HepG2 (cell line): Measurements from ENCODE around the gene PRKCD. TPM values are rescaled to one million over a fixed set of nuclear protein-coding genes. Genes with fewer than 3 reads are reported as not detected.

Experiments
- AGO2 ChIP-seq: fragments of 200-400 bp; formaldehyde crosslinking; optimal IDR thresholded peaks from 2 replicates; pipeline ENCODE3; 2017; ENCODE audit warnings: mild to moderate bottlenecking, low read depth, low read length, moderate library complexity
- ATF7-NPFF ChIP-seq: sonication (generic); formaldehyde crosslinking; IDR thresholded peaks from 2 replicates; pipeline ENCODE4 v1.8.1; 2023; ENCODE audit warnings: mild to moderate bottlenecking, low read depth, missing genetic modification reagents, moderate library complexity
- GABPB1 ChIP-seq: IDR thresholded peaks from 2 replicates; pipeline ENCODE4 v1.6.1; 2016; ENCODE audit warnings: mild to moderate bottlenecking, missing genetic modification reagents, moderate library complexity, missing compliant biosample characterization
- PRMT3 ChIP-seq: sonication (generic); formaldehyde crosslinking; IDR thresholded peaks from 2 replicates; pipeline ENCODE4 v1.8.1; 2022; ENCODE audit warnings: low read depth, mild to moderate bottlenecking, moderate library complexity, missing genetic modification reagents, borderline replicate concordance
- RELA ChIP-seq: sonication (generic); formaldehyde crosslinking; IDR thresholded peaks from 2 replicates; pipeline ENCODE4 v1.4.0; 2020; ENCODE audit warnings: missing genetic modification reagents
- SIN3A ChIP-seq: IDR thresholded peaks from 2 replicates; pipeline ENCODE4 v1.6.1; 2011; ENCODE audit warnings: low read depth, mild to moderate bottlenecking, control low read depth, low read length, borderline replicate concordance
- YEATS2 ChIP-seq: sonication (generic); formaldehyde crosslinking; IDR thresholded peaks from 2 replicates; pipeline ENCODE4 v1.4.0; 2020; ENCODE audit warnings: missing genetic modification reagents, borderline replicate concordance
- ZNF446 ChIP-seq: sonication (generic); formaldehyde crosslinking; IDR thresholded peaks from 2 replicates; pipeline ENCODE4 v1.5.0; 2020; ENCODE audit warnings: mild to moderate bottlenecking, missing genetic modification reagents
- ZNF704 ChIP-seq: sonication (generic); formaldehyde crosslinking; IDR thresholded peaks from 2 replicates; pipeline ENCODE4 v1.8.1; 2023; ENCODE audit warnings: mild to moderate bottlenecking, inconsistent platforms, moderate library complexity, missing genetic modification reagents, borderline replicate concordance
- polyA plus RNA-seq, 8 experiments: library from polyadenylated mRNA; depleted of rRNA in 3 of 8; stranded (reverse) in 7 of 8; unstranded in 1 of 8; fragments of >200 nt; fragmentation: Illumina TruSeq in 4 of 8; extraction: Trizol in 4 of 8; gene quantifications; 2 replicates each; pipeline versions ENCODE4 v1.2.1 to v1.2.3, GENCODE V29; 2011 to 2016; ENCODE audit warnings: low read depth in 4 of 8, missing spikeins in 1 of 8, mixed read lengths in 1 of 8; ENCODE audit not compliant: insufficient read depth in 1 of 8
- total RNA-seq, 5 experiments: library from RNA; depleted of rRNA; stranded (reverse); fragments of >200 nt; fragmentation: Illumina TruSeq; extraction: Trizol; gene quantifications; 2 replicates each; pipeline ENCODE4 v1.2.3, GENCODE V29; 2016; ENCODE audit warnings: low read depth in 1 of 5
- TF ChIP-seq, protein P1 (sequence below), 2 experiments: sonication (generic) in 1 of 2; formaldehyde crosslinking in 1 of 2; IDR thresholded peaks; 2 replicates each; pipeline versions ENCODE4 v1.4.0 to v1.6.1; 2016 to 2020; ENCODE audit warnings: borderline replicate concordance in 1 of 2, low read depth in 1 of 2, mild to moderate bottlenecking in 1 of 2, missing genetic modification reagents in 1 of 2
- TF ChIP-seq, protein P2 (sequence below): sonication (generic); formaldehyde crosslinking; IDR thresholded peaks from 2 replicates; pipeline ENCODE4 v1.4.0; 2020; ENCODE audit warnings: mild to moderate bottlenecking, missing genetic modification reagents, borderline replicate concordance
- TF ChIP-seq, protein P3 (sequence below): sonication (generic); formaldehyde crosslinking; IDR thresholded peaks from 2 replicates; pipeline ENCODE4 v1.4.0; 2020; ENCODE audit warnings: missing genetic modification reagents

Gene PRKCD
- total and polyA plus RNA-seq, 2 of the 13 experiments (the other 11 are each of a cell fraction or from before 2014, with no cell fraction given) = 1.6 to 40.7 TPM

- TF ChIP-seq ZNF446 (no peak), YEATS2 (CRISPR knock-in tag) (no peak), GABPB1 (0 out of 2 replicates have a peak, but pooled peaks have one; percentile 14), SIN3A (0 out of 2 replicates have a peak, but pooled peaks have one; percentile 1), ATF7-NPFF (CRISPR knock-in tag) (0 out of 2 replicates have a peak, but pooled peaks have one; percentile 46), ZNF704 (no peak), RELA (no peak), PRMT3 (CRISPR knock-in tag) (no peak), AGO2 (no peak)
- TF ChIP-seq, protein P1, sequence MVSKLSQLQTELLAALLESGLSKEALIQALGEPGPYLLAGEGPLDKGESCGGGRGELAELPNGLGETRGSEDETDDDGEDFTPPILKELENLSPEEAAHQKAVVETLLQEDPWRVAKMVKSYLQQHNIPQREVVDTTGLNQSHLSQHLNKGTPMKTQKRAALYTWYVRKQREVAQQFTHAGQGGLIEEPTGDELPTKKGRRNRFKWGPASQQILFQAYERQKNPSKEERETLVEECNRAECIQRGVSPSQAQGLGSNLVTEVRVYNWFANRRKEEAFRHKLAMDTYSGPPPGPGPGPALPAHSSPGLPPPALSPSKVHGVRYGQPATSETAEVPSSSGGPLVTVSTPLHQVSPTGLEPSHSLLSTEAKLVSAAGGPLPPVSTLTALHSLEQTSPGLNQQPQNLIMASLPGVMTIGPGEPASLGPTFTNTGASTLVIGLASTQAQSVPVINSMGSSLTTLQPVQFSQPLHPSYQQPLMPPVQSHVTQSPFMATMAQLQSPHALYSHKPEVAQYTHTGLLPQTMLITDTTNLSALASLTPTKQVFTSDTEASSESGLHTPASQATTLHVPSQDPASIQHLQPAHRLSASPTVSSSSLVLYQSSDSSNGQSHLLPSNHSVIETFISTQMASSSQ (IDR thresholded peaks at IDR 0.05; ENCODE audit: low read depth) = no peak
- TF ChIP-seq, protein P1 (CRISPR knock-in tag; IDR thresholded peaks at IDR 0.05; ENCODE audit: borderline replicate concordance) = no peak
- TF ChIP-seq, protein P2, sequence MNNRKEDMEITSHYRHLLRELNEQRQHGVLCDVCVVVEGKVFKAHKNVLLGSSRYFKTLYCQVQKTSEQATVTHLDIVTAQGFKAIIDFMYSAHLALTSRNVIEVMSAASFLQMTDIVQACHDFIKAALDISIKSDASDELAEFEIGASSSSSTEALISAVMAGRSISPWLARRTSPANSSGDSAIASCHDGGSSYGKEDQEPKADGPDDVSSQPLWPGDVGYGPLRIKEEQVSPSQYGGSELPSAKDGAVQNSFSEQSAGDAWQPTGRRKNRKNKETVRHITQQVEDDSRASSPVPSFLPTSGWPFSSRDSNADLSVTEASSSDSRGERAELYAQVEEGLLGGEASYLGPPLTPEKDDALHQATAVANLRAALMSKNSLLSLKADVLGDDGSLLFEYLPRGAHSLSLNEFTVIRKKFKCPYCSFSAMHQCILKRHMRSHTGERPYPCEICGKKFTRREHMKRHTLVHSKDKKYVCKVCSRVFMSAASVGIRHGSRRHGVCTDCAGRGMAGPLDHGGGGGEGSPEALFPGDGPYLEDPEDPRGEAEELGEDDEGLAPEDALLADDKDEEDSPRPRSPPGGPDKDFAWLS (CRISPR knock-in tag) = no peak
- TF ChIP-seq, protein P3, sequence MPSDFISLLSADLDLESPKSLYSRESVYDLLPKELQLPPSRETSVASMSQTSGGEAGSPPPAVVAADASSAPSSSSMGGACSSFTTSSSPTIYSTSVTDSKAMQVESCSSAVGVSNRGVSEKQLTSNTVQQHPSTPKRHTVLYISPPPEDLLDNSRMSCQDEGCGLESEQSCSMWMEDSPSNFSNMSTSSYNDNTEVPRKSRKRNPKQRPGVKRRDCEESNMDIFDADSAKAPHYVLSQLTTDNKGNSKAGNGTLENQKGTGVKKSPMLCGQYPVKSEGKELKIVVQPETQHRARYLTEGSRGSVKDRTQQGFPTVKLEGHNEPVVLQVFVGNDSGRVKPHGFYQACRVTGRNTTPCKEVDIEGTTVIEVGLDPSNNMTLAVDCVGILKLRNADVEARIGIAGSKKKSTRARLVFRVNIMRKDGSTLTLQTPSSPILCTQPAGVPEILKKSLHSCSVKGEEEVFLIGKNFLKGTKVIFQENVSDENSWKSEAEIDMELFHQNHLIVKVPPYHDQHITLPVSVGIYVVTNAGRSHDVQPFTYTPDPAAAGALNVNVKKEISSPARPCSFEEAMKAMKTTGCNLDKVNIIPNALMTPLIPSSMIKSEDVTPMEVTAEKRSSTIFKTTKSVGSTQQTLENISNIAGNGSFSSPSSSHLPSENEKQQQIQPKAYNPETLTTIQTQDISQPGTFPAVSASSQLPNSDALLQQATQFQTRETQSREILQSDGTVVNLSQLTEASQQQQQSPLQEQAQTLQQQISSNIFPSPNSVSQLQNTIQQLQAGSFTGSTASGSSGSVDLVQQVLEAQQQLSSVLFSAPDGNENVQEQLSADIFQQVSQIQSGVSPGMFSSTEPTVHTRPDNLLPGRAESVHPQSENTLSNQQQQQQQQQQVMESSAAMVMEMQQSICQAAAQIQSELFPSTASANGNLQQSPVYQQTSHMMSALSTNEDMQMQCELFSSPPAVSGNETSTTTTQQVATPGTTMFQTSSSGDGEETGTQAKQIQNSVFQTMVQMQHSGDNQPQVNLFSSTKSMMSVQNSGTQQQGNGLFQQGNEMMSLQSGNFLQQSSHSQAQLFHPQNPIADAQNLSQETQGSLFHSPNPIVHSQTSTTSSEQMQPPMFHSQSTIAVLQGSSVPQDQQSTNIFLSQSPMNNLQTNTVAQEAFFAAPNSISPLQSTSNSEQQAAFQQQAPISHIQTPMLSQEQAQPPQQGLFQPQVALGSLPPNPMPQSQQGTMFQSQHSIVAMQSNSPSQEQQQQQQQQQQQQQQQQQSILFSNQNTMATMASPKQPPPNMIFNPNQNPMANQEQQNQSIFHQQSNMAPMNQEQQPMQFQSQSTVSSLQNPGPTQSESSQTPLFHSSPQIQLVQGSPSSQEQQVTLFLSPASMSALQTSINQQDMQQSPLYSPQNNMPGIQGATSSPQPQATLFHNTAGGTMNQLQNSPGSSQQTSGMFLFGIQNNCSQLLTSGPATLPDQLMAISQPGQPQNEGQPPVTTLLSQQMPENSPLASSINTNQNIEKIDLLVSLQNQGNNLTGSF = 0 out of 2 replicates have a peak, but pooled peaks have one; percentile 13
Measured at GRCh38 chr3:53161450-53161819, 426 bp downstream of the PRKCD start (continued).
